Activated CD8-positive, alpha-beta memory T cell treated with anti-CD3 and anti-CD28 coated beads, Interleukin-2, amount 50 U/mL, for 24 hours (primary cell): ENCODE measurements around the gene ZNF287.

Source experiments
- DNase-seq: peaks from one replicate; pipeline ENCODE4 v3.0.0-alpha.2; 2020; ENCODE audit errors: extremely low read depth

ZNF287 gene

DNA sequence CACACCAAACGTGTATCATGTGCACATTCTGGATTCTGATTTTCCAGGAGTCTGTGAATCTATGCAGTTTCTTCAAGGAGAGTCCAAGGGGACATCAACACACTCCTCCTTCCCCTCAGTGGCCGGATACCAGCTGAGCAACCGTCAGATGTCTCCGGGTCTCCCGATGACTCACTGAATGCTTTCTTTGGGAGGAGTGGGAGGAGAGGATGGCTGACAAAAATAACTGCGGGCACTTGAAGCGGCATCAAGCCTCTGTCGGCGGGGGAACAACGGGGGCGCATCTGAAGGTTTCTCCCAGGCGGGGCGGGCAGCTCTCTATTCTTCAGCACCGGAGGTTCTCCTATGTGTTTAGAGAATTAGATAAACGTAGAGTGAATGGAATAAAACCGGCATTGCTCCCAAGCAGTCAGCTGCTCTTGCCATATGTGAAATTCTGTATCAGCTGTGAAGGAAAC, 52.4 kb downstream of the ZNF287 start:
- DNase-seq: no peak

DNA sequence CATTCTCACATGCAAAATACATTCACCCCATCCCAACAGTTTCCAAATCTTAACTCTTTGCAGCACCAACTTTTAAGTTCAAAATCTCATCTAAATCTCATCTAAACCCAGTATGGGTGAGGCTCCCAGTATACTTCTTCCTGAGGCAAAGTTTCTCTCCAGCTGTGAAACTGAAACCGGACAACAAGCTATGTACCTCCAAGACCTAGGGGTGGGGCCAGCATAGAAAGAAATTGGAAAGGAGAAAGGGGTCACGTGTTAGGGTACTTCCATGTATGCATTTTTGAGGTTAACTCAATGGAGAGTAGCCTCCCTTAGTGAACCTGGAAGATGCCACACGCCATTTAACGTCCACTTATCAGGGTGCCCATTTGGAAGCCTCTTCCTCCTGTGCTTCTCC, 53.1 kb downstream of the ZNF287 start:
- no peak for DNase-seq

DNA sequence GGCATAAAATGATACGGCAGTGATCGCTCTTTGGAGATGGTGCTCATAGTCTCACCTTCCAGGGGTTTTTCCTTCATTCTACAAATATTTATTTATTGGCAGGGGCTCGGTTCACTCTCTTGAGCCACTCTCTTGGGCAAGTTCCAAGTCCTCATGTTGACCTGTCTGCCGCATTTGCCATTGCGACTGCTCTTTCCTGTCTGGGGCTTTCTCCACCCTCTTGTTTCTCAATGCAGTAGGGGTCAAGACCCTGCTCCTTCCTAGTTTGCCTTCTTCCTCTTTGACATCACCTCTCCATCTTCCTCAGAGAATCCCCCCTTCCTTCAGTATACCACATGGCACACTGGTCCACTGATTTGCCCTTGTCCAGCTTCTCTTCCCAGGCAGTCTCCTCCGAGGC, 55.1 kb downstream of the ZNF287 start:
- no peak for DNase-seq

DNA sequence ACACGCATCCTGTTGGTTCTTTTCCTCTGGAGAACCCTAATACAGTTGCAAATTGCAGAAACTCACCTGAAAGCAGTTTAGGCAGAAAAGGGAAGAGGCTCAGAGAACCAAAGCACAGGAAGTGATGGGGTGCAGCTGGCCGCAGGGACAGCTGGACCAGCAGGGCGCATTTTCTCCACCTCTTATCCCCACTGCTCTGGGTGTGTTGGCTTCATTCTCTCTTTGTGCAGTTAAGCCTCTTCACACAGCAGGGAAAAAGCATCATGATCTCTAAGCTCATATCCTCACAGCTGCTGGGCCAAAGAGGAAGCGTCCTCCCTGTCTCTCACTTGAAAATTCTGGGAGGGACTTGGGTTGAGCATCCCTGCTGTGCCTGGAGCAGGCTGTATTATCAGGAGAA, 57.0 kb downstream of the ZNF287 start:
- DNase-seq: no peak

DNA sequence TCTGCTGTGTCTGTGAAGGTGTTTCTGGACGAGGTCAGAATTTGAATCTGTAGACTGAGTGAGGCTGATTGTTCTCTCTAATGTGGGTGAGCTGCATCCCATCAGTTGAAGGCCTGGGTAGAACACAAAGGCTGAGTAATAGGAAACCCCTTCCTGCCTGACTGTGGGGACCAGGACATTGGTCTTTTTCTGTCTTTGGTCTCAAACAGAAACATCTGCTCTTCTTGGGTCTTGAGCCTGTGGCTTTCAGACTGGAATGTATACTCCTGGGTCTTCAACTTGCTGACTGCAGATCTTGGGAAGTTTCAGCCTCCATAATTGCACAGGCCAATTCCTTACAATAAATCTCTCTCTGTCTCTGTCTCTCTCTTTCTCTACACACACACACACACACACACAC, 57.4 kb downstream of the ZNF287 start:
- DNase-seq: no peak

DNA sequence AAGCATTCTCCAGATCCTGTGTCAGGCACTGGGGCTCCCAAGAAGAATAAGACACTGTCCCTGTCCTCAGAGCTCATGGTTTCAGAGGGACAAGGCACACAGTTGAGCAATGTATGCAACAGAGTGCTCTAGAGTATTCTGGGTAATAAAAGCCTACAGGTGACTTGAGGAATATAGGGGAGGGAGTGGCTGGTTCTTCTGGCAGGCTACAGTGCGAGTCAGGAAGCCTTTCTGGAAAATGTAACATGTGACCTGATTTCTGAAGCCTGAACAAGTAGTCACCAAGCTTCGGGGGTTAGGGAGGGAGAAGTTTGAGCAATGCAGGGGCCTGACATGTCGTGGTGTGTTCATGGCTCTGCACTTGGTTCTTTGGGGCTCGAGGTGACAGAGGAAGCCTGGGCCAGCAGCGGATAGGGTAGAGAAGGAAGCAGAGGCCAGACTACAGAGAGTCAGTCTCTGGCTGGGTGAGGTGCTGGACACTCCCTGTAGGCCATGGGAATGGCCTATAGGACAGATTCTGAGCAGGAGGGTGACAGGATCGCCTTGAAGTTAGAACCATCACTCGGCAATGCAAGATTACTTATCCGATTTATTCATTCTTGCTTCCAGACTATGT, 61.0 kb downstream of the ZNF287 start:
- DNase-seq: no peak

DNA sequence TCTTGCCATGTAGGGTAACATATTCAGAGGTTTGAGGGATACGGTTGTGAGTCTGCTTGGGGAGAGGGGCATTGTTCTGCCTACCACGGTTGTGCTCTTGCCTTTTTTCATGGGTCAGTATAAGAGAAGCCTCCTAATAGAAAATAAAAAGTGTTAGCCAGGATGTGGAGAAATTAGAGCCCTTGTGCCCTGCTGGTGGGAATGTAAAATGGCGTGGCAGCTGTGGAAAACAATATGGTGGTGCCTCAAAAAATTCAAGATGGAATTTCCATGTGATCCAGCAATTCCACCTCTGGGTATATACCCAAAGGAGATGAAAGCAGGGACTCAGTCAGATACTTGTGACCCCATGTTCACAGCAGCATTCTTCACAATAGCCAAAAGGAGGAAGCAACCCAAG, 62.8 kb downstream of the ZNF287 start:
- DNase-seq: no peak

DNA sequence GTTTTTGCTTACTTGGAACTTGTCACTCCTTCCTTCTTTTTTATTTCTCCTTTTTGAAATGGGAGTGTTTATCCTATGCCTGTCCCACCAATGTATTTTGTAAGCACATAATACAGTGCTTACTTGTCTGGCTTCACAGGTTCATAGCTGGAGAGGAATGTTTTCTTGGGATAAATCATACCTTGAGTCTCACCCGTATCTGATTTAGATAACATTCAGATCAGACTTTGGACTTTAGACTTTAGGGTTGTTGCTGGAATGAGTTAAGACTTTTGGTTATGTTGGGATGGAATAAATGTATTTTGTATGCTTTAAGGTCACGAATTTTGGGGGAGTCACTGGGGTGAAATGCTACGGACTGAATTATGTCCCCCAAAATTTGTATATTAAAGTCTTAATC, 64.0 kb downstream of the ZNF287 start:
- DNase-seq: no peak
